Keratinocyte (primary cell): Measurements from ENCODE around the gene PDE9A. TPM values are rescaled to one million over a fixed set of nuclear protein-coding genes. Genes with fewer than 3 reads are reported as not detected.

Source experiments
- DNase-seq: peaks from one replicate; pipeline ENCODE4 v3.0.0-alpha.2; 2011; ENCODE audit warnings: low read depth, missing footprints, low spot score
- FAIRE-seq: peaks from 2 replicates; lab custom pipeline; 2011; peaks lifted over from hg19 to GRCh38; lab: Jason Lieb, UNC
- H2AFZ ChIP-seq: 2 replicates; pipeline ENCODE4 v1.6.0; 2012; ENCODE audit warnings: low read length, control low read depth, inconsistent platforms; ENCODE audit not compliant: control insufficient read depth
- H3K27ac ChIP-seq: 2 replicates; pipeline ENCODE4 v1.5.1; 2011; ENCODE audit warnings: low read length; ENCODE audit not compliant: control insufficient read depth, insufficient read depth
- H3K27me3 ChIP-seq: 3 replicates; pipeline ENCODE4 v1.6.0; 2011; ENCODE audit warnings: low read length; ENCODE audit not compliant: control insufficient read depth, insufficient read depth; ENCODE audit errors: extremely low read depth
- H3K36me3 ChIP-seq, 2 experiments: 2 replicates in 1 of 2; 3 replicates in 1 of 2; pipeline ENCODE4 v1.5.1; 2011; ENCODE audit warnings: low read length in 2 of 2, mild to moderate bottlenecking in 1 of 2; ENCODE audit not compliant: control insufficient read depth in 2 of 2, insufficient read depth in 2 of 2; ENCODE audit errors: extremely low read depth in 1 of 2
- H3K4me1 ChIP-seq: 3 replicates; pipeline ENCODE4 v1.5.1; 2011; ENCODE audit warnings: low read length; ENCODE audit not compliant: control insufficient read depth, insufficient read depth; ENCODE audit errors: extremely low read depth
- H3K4me2 ChIP-seq: 3 replicates; pipeline ENCODE4 v1.6.0; 2011; ENCODE audit warnings: low read depth, low read length; ENCODE audit not compliant: control insufficient read depth, insufficient read depth; ENCODE audit errors: extremely low read depth
- H3K4me3 ChIP-seq, 3 experiments: fragments of 200-600 bp in 1 of 3; sonication (generic) in 1 of 3; 2 replicates in 2 of 3; 3 replicates in 1 of 3; pipeline ENCODE4 v1.5.1; 2011 to 2016; ENCODE audit warnings: low read length in 3 of 3, mild to moderate bottlenecking in 3 of 3, control low read depth in 2 of 3, inconsistent platforms in 1 of 3, low read depth in 1 of 3, mixed read lengths in 1 of 3, mixed run types in 1 of 3, moderate library complexity in 1 of 3; ENCODE audit not compliant: control insufficient read depth in 2 of 3, insufficient read depth in 2 of 3; ENCODE audit errors: extremely low read depth in 1 of 3
- H3K79me2 ChIP-seq: 2 replicates; pipeline ENCODE4 v1.6.0; 2012; ENCODE audit warnings: low read length; ENCODE audit not compliant: control insufficient read depth, insufficient read depth
- H3K9ac ChIP-seq: 3 replicates; pipeline ENCODE4 v1.6.0; 2011; ENCODE audit warnings: low read length; ENCODE audit not compliant: control insufficient read depth, insufficient read depth; ENCODE audit errors: extremely low read depth
- H3K9me1 ChIP-seq: 3 replicates; pipeline ENCODE4 v1.6.0; 2011; ENCODE audit warnings: low read length; ENCODE audit not compliant: control insufficient read depth, insufficient read depth; ENCODE audit errors: extremely low read depth
- H3K9me3 ChIP-seq: 2 replicates; pipeline ENCODE4 v1.5.1; 2012; ENCODE audit warnings: low read depth, low read length; ENCODE audit not compliant: control insufficient read depth
- H4K20me1 ChIP-seq: 3 replicates; pipeline ENCODE4 v1.6.0; 2011; ENCODE audit warnings: low read length; ENCODE audit not compliant: control insufficient read depth, insufficient read depth; ENCODE audit errors: extremely low read depth
- CTCF ChIP-seq, 3 experiments: IDR thresholded peaks in 1 of 3; conservative IDR thresholded peaks in 1 of 3; optimal IDR thresholded peaks in 1 of 3; 2 replicates in 2 of 3; 3 replicates in 1 of 3; pipeline versions ENCODE3 to v1.5.1; 2011; ENCODE audit warnings: low read length in 3 of 3, mild to moderate bottlenecking in 3 of 3, moderate library complexity in 2 of 3, control low read depth in 1 of 3, inconsistent platforms in 1 of 3; ENCODE audit not compliant: insufficient read depth in 2 of 3; ENCODE audit errors: extremely low read depth in 1 of 3
- EZH2 ChIP-seq: IDR thresholded peaks from one replicate; pipeline ENCODE4 v1.6.1; 2012; ENCODE audit warnings: inconsistent platforms, mild to moderate bottlenecking, low read length, moderate library complexity
- dilution Hi-C: fragments of 300-500 bp; cut with MboI; formaldehyde crosslinking; loops from one replicate; pipeline ENCODE4 v1.7.0; 2020; ENCODE audit warnings: low sequenced_read_pairs; ENCODE audit not compliant: extremely low pct_ligation_motif_present
- polyA plus RNA-seq, 5 experiments: library from polyadenylated mRNA; depleted of rRNA in 3 of 5; stranded (reverse) in 3 of 5; stranded (forward) in 1 of 5; unstranded in 1 of 5; fragments of >200 nt; gene quantifications; 1 replicate in 1 of 5; 2 replicates in 3 of 5; 3 replicates in 1 of 5; pipeline versions ENCODE4 v1.2.1 to v1.2.3, GENCODE V29; 2011 to 2012; ENCODE audit warnings: missing spikeins in 2 of 5, low read depth in 1 of 5, low replicate concordance in 1 of 5

Gene PDE9A
- polyA plus RNA-seq, 1 donor (not counting 4 experiments of a cell fraction or from before 2014, with no cell fraction given) = 0.13 TPM

DNA sequence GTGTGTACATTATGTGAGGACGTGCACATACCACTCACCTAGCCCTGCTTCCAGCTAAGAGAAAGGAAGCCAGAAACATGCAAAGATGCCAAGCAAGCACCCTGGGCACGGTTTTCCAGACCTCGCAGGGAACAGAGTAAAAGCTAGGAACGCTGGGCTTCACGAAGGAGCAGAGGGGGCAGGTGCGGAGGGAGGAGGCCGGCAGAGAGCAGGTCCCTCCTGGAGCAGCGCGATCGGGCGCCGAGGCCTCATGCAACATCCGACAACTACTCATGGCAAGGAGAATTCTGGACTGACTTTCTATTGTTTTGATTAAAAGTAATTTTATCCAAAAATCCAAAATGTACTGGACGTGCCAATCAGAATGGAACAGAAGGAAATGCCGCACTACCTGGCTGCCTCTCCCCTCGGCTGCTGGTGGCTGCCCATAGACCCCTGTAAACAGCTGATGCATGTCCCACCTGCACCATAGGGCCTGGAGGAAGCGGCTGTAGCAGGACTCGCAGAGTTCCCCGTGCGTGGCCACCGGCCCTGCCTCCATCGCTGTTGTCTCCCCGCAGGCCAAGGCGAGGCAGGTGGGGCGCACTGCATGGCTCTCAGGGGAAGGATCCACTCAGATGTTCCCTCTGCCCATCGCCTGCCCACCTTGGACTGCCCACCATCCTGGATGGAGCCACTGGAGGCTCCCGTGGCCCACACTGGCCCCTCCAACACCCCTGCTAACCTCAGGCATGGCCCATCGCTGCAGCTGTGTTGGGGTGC lies 132.4 kb downstream of the PDE9A start:
- Histone ChIP-seq H3K27me3 (peaks cover 32% of the 10 kb centered on the region), H3K27ac (no peak overlapping the region), H3K36me3 (no peaks in the 10 kb centered on the region), H3K9ac (no peak overlapping the region), H4K20me1 (no peaks in the 10 kb centered on the region), H2AFZ (no peak overlapping the region), H3K9me3 (peaks cover 2% of the 10 kb centered on the region), H3K4me3 (no peak overlapping the region), H3K9me1 (no peaks in the 10 kb centered on the region), H3K79me2 (no peaks in the 10 kb centered on the region), H3K4me1 (peaks cover 9% of the 10 kb centered on the region), H3K4me2 (no peak overlapping the region)
- DNase-seq (no peak), FAIRE-seq (no peak)
- no peak for TF ChIP-seq CTCF (optimal IDR thresholded peaks at IDR 0.05 in 1 of 3, IDR thresholded peaks at IDR 0.05 in 1 of 3, conservative IDR thresholded peaks at IDR 0.05 in 1 of 3; ENCODE audit: extremely low read depth in 1 of 3, insufficient read depth in 2 of 3, low read length in 3 of 3)
- TF ChIP-seq EZH2 = no peak
- dilution Hi-C loops = no loop called here

GRCh38 chr21:42786884-42787283 lies 133.5 kb downstream of the PDE9A start:
- no peak overlapping the region for H3K9ac ChIP-seq
- H3K9me3 ChIP-seq = peaks cover 2% of the 10 kb centered on the region
- H3K4me1 ChIP-seq = peaks cover 7% of the 10 kb centered on the region
- H3K36me3 ChIP-seq = no peaks in the 10 kb centered on the region
- no peak overlapping the region for H3K27ac ChIP-seq
- DNase-seq = no peak
- H3K27me3 ChIP-seq = peaks cover 23% of the 10 kb centered on the region
- H2AFZ ChIP-seq = no peak overlapping the region
- no peak for TF ChIP-seq EZH2
- TF ChIP-seq CTCF (optimal IDR thresholded peaks at IDR 0.05 in 1 of 3, IDR thresholded peaks at IDR 0.05 in 1 of 3, conservative IDR thresholded peaks at IDR 0.05 in 1 of 3; ENCODE audit: extremely low read depth in 1 of 3, insufficient read depth in 2 of 3, low read length in 3 of 3) = no peak
- no peaks in the 10 kb centered on the region for H3K9me1 ChIP-seq
- no peak overlapping the region for H3K4me3 ChIP-seq
- no peaks in the 10 kb centered on the region for H4K20me1 ChIP-seq
- H3K79me2 ChIP-seq = no peaks in the 10 kb centered on the region
- dilution Hi-C loops = no loop called here
- no peak for FAIRE-seq
- H3K4me2 ChIP-seq = no peak overlapping the region
